Fibroblast of lung (primary cell): Measurements from ENCODE around the gene RRAS.

ENCODE experiments used
- CTCF ChIP-seq, 2 donors: IDR thresholded peaks in 1 of 2; conservative IDR thresholded peaks in 1 of 2; 1 replicate in 1 of 2; 2 replicates in 1 of 2; pipeline ENCODE4 v1.5.1; 2011 to 2012; ENCODE audit warnings: low read length in 2 of 2, control low read depth in 1 of 2, inconsistent platforms in 1 of 2, low read depth in 1 of 2, mild to moderate bottlenecking in 1 of 2
- EZH2 ChIP-seq: IDR thresholded peaks from 2 replicates; pipeline ENCODE4 v1.5.1; 2012; ENCODE audit warnings: low read length, control low read depth, mild to moderate bottlenecking; ENCODE audit errors: missing control alignments

- TF ChIP-seq CTCF (conservative IDR thresholded peaks at IDR 0.05 in 1 of 2, IDR thresholded peaks at IDR 0.05 in 1 of 2; ENCODE audit: low read depth in 1 of 2, low read length in 2 of 2): no peak
- TF ChIP-seq EZH2: no peak
These were observed 43.5 kb downstream of the RRAS start for GRCh38 chr19:49596407-49596806.
